Measurements from ENCODE around the gene SS18L1.
"Not testable (repeated sequence)": the region's sequence is repeated elsewhere in the genome, so short reads cannot be mapped to it uniquely, and the experiment has no call there.

Gene SS18L1

GRCh38 chr20:62137092-62137384 lies 6.5 kb upstream of the SS18L1 start:
- DNase-seq (ENCODE audit: low spot score): no peak

GRCh38 chr20:62137478-62138203 lies 5.9 kb upstream of the SS18L1 start:
- DNase-seq (ENCODE audit: low spot score): no peak

- no peak for DNase-seq (ENCODE audit: low spot score)
These were observed 5.4 kb upstream of the SS18L1 start for GRCh38 chr20:62138204-62138543.

- DNase-seq (ENCODE audit: low spot score): no peak
These were observed 4.7 kb upstream of the SS18L1 start for GRCh38 chr20:62138912-62139311.

GRCh38 chr20:62139636-62140035 lies 3.9 kb upstream of the SS18L1 start:
- DNase-seq (ENCODE audit: low spot score): no peak

- no peak for DNase-seq (ENCODE audit: low spot score)
These were observed 2.5 kb upstream of the SS18L1 start for GRCh38 chr20:62141043-62141396.

GRCh38 chr20:62141397-62142251 lies 1.9 kb upstream of the SS18L1 start:
- DNase-seq (ENCODE audit: low spot score): no peak

- no peak for DNase-seq (ENCODE audit: low spot score)
These were observed 1.1 kb upstream of the SS18L1 start for GRCh38 chr20:62142252-62143080.

- DNase-seq (ENCODE audit: low spot score): peak; percentile 33
These were observed 622 bp downstream of the SS18L1 start for GRCh38 chr20:62143957-62144825.

- no peak for DNase-seq (ENCODE audit: low spot score)
These were observed 2.1 kb downstream of the SS18L1 start for GRCh38 chr20:62145688-62146018.

- DNase-seq (ENCODE audit: low spot score): no peak
These were observed 2.6 kb downstream of the SS18L1 start for GRCh38 chr20:62146019-62146755.

GRCh38 chr20:62147125-62147524 lies 3.6 kb downstream of the SS18L1 start:
- DNase-seq (ENCODE audit: low spot score): no peak

GRCh38 chr20:62147528-62147927 lies 4.0 kb downstream of the SS18L1 start:
- DNase-seq (ENCODE audit: low spot score): no peak

- DNase-seq (ENCODE audit: low spot score): not testable (repeated sequence)
These were observed 4.8 kb downstream of the SS18L1 start for GRCh38 chr20:62148383-62148782.

- DNase-seq (ENCODE audit: low spot score): no peak
These were observed 5.3 kb downstream of the SS18L1 start for GRCh38 chr20:62148908-62149314.

GRCh38 chr20:62149532-62150309 lies 6.2 kb downstream of the SS18L1 start:
- DNase-seq (ENCODE audit: low spot score): no peak

- DNase-seq (ENCODE audit: low spot score): no peak
These were observed 6.7 kb downstream of the SS18L1 start for GRCh38 chr20:62150310-62150575.

GRCh38 chr20:62151225-62151624 lies 7.7 kb downstream of the SS18L1 start:
- DNase-seq (ENCODE audit: low spot score): no peak

GRCh38 chr20:62151835-62152364 lies 8.3 kb downstream of the SS18L1 start:
- DNase-seq (ENCODE audit: low spot score): no peak

GRCh38 chr20:62155428-62156253 lies 12.1 kb downstream of the SS18L1 start:
- no peak for DNase-seq (ENCODE audit: low spot score)
